NCI-H345 treated with DMSO at 0.1 percent for 48 hours (cell line): ENCODE data around the gene DOCK4.

ENCODE experiments used
- DNase-seq: peaks from one replicate; lab custom pipeline; 2025; ENCODE audit not compliant: unreplicated experiment; lab: John Stamatoyannopoulos, UW

The DOCK4 gene

GRCh38 chr7:111697771-111698170 lies 508.4 kb downstream of the DOCK4 start:
- DNase-seq = no peak

- DNase-seq = no peak
Observed at GRCh38 chr7:111694376-111694775, 511.8 kb downstream of the DOCK4 start.

GRCh38 chr7:111690364-111691111 lies 515.7 kb downstream of the DOCK4 start:
- DNase-seq = no peak

DNA sequence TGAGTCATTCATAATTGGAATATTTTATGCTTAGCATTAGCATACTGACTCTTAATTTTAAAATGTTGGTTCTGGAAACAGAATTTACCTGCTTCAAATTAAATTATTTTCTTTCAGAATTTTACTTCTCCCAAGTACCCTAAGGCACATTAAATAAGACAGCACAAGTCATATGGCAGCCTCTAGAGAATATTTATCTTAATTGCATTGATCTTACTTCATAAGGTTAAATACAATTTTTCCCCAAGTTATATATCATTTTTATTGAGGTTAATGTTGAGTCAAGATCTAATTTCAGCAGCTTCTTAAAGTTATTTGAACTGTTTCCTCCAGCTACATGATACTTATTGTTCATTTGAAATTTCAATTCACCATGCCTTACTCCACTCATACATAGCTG lies 520.9 kb downstream of the DOCK4 start:
- DNase-seq = no peak

- DNase-seq = no peak
Observed at GRCh38 chr7:111682588-111683340, 523.4 kb downstream of the DOCK4 start.

DNA sequence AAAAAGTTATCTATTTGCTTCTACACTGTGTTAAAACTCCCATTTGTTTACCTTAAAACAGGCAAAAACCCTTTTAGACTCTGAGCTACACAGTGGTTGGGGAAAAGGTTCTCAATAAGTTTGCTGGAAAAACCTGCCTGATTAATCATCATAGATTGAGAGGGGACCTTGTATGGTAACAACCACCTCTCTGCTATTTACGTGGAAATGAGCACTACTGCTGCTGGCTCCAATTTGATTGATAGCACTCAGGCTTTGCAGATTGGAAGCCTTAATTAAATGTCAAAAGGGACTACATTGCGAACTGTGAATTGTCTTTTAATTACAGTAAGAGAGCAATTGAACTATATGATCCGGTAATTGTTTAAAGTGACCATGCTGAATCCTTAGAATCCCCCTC lies 525.0 kb downstream of the DOCK4 start:
- DNase-seq = no peak

GRCh38 chr7:111678986-111679385 lies 527.2 kb downstream of the DOCK4 start:
- no peak for DNase-seq

GRCh38 chr7:111678281-111678680 lies 527.9 kb downstream of the DOCK4 start:
- DNase-seq = no peak

DNA sequence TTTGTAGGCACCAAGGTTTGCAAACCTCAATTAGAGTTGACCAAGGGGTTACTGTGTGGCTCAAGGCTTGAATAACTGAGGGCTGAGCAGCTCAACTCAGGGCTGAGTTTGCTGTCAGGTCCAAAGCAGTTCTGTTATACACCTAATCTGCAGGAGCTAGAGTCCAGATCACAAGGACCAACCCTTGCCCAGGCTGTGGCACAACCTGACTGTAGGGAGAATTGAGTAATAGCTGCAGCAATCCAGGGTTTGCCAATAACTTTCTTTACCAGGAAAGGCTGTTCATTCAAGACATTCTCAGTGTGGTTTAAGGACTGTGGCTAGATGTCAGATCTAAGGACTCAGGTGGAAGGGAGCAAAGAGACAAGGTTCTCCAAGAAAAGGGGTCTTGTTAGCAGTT lies 528.4 kb downstream of the DOCK4 start:
- DNase-seq = no peak

GRCh38 chr7:111676811-111677210 lies 529.4 kb downstream of the DOCK4 start:
- DNase-seq = no peak
